ENCODE measurements around the gene KLK1.
"Not testable (repeated sequence)": the region's sequence is repeated elsewhere in the genome, so short reads cannot be mapped to it uniquely, and the experiment has no call there.

The KLK1 gene

DNA sequence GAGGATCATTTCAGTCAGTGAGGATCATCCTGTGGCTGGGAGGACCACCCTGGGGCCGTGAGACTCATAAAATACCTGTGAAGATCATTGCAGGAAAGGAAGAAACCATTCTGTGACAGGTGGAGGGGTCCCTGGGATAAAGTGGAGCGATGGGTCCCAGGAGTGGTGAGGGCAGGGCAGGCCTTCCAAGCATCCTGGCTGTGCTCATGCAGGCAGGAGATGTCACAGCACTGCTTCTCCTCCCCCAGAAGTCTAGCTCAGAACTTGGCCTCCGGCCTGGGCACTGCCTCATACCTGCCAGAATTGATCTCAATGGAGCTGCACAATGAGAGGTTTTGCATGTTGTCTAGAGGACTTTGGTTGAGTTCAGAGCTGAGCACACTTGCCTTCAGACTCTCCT lies 11.1 kb downstream of the KLK1 start:
- no peak for DNase-seq

DNA sequence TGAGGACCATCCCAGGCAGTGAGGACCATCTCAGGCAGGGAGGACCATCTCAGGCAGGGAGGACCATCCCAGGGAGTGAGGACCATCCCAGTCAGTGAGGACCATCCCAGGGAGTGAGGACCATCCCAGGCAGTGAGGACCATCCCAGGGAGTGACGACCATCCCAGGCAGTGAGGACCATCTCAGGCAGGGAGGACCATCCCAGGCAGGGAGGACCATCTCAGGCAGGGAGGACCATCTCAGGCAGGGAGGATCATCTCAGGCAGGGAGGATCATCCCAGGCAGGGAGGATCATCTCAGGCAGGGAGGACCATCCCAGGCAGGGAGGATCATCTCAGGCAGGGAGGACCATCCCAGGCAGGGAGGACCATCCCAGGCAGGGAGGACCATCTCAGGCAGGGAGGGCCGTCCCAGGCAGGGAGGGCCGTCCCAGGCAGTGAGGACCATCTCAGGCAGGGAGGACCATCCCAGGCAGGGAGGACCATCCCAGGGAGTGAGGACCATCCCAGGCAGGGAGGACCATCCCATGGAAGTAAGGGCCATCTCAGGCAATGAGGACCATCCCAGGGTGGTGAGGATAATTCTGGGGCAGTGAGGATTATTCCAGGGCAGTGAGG lies 11.9 kb downstream of the KLK1 start:
- DNase-seq: not testable (repeated sequence)

DNA sequence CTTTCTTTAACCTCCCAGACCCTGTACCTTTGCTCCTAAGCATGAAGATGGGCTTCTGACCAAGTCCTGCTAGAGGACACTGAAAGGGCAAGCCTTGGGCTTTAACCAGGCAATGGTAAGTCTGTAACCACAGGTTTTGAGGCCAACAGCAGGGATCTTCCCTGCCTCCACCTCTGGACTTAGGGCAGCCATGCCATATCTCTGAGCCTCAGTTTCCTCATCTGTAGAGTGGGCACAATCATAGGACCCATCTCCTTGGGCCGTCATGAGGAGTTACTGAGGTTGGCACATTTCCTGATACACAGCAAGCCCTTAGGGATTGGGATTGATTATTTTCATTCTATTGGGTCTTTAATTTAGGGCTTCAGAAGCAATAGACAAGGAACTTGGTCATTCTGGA lies 14.7 kb downstream of the KLK1 start:
- no peak for DNase-seq

DNA sequence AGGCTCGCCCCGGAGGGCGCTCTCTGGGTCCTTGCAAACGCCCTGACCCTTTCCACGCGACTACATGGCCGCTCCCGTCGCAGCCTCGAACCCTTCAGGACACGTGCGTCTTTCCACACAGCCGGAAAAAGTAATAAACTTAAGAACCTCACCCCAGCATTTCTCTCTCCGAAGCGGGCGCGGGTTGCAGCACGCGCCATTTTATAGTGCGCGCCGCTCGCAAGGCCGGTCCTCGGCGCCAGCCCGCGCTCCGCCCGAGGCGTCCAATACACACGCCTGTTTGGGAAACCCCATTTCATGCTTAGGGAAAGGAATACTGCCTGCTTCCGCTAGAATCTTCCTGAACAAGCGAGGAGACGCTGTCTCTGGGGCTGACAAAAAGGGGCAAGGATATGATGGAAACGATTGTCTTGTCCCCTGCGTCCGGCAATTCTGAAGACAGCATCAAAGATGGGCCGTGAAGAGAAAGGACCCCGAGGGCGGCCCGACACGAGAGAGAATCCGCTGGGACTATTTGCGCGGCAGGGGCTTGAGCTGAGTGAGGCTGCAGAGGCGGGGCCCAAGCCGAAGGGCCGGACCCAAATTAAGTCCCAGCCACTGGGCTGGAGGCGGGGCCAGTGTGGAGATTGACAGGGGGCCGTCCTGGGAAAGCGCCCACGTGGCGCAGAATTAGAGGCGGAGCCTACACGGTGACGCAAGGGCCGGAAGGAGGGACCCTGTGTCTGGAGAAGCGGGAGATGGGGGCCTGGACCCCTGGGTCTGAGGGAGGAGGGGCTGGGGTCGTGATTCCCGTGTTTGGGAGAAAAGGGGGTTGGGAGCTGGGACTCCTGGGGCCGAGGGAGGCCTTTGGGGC lies 18.9 kb downstream of the KLK1 start:
- peak; percentile 92 for DNase-seq

DNA sequence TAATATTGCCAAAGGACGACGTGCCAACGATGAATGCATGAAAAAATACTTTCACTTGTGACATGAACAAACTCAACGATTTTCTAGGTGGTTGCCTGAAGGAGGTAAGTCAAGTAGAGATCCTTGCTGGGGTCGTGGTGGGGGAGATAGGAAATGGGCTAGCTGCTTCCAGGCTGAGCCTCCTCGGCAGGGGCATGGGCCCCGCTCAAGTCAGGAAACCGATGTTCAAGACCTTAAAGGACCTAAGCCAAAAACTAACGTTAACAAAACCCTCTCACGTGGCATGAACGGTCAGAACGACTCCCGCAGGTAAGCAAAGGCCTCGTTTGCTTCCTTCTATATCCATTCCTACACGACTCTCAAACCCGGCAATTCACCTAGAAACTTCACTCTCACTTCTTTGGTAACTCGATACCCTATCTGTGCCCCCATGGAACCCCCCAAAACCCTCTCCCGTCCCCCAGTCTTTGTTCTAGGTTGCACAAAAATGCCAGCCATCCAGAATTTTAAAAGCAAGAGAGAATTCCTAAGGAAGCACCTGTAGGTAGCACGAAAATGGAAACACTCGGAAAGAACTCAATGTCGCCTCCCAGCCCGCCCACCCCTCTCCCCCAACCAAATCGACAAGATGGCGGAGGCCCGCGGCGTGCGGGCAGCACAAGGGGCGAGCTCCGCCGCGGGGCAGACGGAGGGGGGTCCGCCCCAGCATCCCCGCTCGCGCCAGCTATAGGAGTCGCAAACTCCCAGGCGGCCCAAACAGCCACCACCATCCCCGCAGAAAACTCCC lies 19.8 kb downstream of the KLK1 start:
- no peak for DNase-seq

DNA sequence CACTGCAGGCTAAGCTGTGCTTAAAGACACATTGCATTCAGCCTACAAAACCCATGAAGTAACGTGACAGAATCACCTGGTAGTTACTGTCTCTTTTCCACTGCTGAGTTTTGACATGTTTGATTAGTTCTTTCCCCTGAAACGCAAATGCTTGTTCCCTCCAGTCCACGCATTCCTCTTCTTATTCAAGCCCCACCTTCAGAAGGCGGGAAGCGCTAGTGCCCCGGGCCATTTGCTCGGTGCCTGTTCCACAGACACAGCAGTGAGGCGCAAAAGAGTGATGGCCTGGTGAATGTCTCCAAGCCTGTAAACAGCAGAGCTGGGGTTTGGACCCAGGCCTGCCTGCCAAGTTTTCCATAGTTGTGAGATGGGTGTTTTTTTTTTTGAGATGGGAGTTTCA lies 22.5 kb downstream of the KLK1 start:
- no peak for DNase-seq

DNA sequence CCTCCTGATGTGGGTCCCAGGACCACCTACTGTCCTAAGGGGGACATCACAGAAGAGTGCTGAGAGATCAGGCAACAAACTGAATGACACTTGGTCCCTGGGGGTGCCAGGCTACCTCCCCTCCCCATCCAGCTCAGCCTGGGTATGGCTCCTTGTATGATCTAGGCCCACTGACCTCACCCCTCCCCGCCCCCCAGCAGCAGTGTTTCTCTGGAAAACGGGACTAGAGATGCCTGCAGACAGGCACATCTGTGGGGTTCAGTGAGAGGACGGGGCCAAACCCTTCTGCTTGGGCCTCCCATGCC lies 24.1 kb downstream of the KLK1 start:
- no peak for DNase-seq

DNA sequence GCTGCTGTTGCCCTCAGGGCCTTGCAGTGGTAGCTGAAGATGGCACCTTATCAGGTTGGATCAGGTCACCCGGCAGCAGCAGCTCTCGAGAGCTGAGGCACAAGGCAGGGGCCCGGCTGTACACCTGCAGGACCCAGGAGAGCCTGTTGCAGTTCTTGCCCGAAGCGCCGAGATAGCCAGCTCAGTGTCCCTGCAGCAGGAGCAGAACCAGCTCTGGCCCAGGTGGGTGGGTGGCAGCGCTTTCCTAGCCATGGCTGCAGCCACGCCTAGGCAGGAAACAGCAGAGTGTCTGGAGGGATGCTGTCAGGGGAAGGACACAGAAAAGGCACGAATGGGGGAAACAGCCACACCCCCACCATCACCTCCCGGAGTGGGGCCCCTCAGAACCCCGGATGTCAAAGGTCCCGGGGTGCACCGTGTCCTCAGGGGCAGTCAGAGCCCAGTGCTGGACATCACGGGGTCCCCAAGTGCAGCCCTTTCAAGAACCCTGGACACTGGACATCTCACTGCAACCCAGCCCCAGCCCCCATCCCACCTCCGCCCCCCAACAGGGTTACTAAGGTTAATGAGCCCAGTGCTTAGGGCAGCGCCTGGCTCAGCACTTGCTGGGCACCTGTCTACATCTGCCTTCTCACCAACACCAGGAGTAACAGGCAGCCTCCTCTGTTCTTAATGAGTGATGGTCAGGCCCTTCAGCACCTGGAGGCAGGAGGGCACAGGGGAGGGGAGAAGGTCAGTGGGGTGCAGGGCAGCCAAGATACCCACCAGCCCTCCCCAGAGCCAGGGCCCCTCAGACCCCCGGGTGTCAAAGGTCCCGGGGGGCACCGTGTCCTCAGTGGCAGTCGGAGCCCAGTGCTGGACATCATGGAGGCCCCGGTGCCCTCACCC lies 24.7 kb downstream of the KLK1 start:
- DNase-seq: no peak

DNA sequence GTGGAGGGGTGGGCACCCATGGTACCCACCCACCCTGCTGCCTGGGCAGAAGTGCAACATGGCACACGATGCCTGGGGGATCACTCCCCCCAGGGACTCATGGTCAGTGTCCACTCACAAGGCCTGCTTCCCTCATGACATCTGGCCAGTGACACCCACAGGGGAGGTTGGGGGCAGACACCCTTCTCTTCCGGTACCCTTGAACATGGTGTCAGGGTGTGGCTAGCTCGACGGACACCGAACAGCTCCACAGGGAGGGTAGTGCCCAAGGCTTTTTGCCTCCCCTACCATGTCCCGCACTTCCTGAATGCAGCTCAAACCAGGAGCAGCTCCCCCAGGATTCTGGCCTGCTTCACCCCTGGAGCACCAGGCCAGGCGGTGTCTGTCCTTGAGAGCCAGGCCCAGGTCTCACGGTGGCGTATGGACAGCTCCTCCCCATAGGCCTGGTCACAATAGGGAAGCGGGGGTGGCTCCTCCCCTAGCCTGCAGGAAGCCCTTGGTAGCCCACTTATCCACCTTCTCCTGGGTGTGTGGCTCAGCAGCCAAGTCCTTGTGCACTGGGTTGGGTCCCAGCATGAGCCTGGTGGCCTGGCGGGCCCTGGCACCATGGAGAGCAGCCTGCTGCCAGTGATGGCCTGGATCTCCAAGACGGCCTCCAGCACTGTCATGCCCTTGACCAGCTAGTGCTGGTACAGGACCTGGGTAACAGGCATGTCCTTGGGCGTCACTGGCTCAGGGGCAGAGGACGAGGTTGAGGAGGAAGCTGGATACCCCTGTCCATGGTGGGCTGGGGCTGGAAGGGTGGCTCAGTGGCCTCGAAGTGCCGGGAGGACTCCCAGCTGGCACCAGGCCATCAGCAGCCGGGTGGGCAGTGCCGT lies 25.6 kb downstream of the KLK1 start:
- no peak for DNase-seq

DNA sequence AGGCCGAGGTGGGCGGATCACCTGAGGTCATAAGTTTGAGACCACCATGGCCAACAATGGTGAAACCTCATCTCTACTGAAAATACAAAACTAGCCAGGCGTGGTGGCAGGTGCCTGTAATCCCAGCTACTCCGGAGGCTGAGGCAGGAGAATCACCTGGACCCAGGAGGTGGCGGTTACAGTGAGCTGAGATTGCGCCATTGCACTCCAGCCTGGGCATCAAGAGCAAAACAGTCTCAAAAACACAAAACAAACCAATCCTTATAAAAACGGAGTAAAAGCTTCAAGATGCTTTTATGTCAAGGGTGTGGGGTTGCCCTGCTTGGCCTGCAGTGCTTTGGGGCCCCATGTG lies 26.2 kb downstream of the KLK1 start:
- DNase-seq: no peak

DNA sequence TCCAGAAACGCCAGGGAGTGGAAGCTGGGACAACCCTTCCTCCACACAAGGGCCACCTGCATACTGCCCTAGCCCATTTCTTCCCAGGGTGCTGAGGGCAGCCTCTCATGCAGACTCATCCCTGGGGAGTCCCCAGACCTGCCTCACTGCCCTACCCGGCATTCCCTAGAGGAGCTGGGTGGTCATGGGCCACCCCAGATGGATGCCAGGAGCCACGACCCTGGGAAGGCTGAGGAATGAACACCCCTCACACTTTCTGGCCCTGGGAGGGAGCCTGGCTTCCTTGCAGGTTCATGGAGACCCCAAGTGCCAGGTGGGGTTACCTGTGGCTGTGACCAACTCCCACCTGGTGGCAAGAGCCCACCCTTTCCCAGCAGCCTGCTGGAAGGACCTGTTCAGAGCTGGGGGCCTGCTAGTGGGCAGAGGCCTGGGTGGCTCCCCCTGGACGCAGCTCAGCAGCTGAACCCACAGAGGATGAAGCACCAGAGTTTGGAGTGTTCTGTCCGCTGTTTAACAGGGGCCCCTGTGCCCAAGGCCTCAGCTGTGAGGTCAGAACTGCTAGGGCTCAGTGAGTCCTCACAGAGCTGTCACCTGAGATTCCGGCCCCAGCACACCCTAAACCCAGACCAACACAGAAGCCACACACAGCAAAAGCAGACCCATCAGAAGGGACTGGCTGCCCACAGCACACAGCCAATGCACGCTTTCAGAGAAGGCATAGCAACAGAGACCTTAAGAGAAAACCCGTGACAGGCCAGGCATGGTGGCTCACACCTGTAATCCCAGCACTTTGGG lies 26.8 kb downstream of the KLK1 start:
- no peak for DNase-seq

DNA sequence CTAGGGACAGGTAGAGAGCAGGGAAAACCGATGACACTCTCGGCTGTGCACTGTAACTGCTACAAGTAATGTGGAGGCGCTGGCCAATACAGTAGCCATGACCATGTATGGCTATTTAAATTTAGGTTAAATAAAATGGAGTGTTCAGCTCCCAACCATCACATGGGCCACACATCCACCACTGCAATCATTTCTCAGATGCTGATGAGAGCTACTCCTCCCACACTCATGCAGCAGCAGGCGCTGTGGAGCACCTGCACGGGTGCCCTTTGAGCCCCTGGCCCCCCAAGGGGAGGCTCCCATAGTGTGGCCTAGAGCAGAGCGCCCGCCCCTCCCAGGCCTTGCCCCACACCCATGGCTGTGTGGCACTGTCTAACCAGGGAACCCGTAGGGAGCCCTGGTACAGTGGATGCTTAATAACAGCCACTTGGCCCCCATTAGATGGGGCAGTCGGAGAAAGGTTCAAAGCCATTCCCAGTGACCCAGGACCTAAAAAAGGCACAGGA lies 27.4 kb downstream of the KLK1 start:
- DNase-seq: no peak

DNA sequence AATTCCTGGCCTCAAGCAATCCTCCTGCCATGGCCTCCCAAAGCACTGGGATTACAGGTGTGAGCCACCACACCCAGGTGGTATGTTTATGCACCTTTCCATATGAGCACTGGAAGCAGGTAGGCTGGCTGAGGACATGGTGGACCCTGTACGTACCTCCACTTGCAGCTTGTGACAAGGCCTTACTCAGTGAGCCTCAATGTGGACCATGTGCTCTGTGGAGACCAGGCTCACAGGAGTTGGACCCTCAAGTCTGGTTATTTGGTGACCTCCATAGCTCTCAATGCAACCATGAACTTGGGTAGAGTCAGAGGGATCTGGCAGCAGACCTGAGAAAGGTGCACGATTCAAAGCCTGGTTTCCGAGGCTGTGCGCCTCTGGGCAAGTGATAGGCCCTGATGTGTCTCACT lies 27.9 kb downstream of the KLK1 start:
- DNase-seq: no peak

DNA sequence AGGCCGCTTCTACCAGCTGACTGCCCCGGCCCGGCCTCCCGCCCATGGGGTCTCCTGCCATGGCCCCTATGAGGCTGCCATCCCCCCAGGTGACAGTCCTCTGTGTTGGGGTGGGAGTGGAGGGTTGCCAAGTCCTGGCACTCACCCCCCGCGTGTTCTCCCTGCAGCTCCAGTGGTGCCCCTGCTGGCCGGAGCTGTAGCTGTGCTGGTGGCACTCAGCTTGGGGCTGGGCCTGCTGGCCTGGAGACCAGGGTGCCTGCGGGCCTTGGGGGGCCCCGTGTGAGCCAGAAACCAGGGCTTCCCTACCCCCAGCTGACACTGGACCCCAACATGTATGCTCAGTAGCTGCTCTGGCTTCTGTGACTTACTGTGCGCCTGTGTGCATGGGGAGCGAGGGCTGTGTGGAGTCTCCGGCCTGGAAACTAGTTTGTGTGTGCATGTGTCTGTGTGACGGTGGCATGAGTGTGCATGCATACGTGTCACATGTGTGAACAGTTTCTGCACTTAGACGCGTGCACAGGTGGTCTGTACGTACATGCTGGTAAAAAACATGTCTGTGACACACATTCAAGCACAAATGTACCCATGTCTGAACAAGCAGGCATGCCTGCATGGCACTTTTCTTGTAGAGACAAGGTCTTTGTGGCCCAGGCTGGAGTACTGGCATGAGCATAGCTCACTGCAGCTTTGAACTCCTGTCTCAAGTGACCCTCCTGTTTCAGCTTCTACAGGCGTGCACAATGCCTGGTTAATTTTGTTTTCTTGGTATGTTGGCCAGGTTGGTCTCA lies 28.5 kb downstream of the KLK1 start:
- peak; percentile 26 for DNase-seq

DNA sequence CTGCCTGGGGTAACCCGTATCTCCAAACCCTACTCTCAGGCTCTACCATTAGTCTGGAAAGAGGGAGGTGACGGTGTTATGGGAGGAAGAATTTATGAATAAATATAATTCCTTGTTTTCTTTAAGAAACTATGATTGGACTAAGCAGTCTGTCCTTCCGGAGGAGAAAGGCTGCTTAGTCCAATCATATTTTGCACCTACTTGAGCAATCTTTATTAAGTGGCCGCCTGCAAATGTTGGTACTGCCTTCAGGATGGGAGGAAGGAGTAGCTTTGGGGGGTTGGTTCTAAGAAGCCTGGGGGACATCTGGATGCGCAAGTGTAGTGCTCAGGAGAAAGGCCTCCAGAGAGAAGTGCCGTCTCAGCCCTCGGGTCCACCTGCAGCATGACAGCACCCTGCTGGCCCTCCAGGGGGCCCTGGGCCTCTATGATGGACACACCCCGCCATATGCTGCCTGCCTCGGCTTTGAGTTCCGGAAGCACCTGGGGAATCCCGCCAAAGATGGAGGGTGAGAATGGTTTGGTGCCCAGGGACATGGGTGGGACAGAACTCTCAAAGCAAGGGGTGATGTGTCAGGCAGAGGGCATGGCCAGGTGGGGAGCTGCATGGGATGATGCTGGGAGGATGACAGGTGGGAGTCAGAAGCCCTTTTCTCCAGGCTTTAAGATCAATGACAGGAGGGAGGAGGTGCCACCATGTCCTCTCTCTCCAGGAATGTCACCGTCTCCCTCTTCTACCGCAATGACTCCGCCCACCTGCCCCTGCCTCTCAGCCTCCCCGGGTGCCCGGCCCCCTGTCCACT lies 29.3 kb downstream of the KLK1 start:
- DNase-seq: peak; percentile 63

DNA sequence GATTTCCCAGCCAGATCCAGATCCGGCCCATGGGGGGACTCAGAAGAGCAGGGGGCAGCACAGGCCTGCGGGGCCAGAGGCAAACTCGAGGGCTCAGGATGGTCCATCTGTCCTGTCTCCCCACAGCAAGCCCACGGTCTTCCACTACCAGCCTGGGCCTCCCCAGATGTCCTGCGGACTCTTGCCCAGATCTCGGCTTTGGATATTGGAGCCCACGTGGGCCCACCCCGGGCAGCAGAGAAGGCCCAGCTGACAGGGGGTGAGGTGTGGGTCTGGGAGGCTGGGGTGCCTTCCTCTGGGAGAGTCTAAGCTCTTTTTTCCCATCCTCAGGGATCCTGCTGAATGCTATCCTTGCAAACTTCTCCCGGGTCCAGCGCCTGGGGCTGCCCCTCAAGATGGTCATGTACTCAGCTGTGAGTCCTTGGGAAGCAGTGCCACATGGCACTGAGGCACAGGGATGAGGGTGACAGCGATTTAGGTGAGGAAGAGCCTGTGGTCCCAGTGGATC lies 30.0 kb downstream of the KLK1 start:
- DNase-seq: no peak

DNA sequence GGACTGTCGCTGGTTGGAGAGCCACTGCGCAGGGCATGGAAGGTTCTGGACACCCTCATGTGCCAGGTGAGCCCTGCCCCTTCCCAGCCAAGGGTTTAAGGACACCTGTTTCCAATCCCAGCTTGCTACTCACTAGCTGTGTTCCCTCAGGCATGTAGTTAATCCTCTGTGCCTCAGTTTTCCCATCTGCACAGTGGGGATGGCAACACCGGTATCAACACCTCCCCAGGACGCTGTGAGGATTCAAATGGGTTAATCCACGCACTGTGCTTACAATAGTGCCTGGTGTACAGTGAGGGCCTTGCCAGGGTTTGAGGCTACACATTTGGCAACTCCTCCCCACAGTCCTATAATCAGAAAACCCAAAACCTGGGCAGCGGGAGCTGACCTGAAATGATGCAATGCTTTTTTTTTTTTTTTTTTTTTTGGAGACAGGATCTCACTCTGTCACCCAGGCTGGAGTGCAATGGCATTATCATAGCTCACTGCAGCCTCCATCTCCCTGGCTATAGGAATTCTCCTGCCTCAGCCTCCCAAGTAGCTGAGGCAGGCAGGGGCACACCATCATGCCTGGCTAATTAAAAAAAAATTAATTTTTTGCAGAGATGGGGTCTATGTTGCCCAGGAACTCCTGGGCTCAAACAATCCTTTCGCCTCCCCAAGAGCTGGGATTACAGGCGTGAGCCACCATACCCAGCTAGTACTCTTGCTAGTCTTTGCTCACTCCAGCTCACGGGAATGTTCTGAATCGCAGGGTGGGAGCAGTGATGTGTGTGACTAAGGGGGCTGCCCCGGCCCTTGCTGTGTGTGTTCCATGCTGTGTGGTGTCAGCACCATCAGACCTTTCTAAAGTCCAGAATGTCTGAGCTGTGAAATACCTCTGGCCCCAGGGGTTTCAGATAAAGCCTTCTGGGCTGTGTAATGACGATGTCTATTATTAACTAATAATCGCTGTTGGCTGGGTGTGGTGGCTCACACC lies 31.0 kb downstream of the KLK1 start:
- no peak for DNase-seq
